GM23338 (cell line): Measurements from ENCODE around the gene CTXND2. TPM values are rescaled to one million over a fixed set of nuclear protein-coding genes. Genes with fewer than 3 reads are reported as not detected.

ENCODE experiments used
- ATAC-seq: fragments of 200-7000 bp; cut with Tn5 transposase; 3 replicates; pipeline ENCODE4 v1.9.1; 2020
- DNase-seq: peaks from one replicate; pipeline ENCODE4 v3.0.0-alpha.2; 2015; ENCODE audit warnings: low spot score
- H2AFZ ChIP-seq: fragments of 200-600 bp; sonication (generic); 2 replicates; pipeline ENCODE4 v1.8.0; 2016; ENCODE audit warnings: antibody characterized with exemption, mild to moderate bottlenecking, moderate library complexity
- H3F3A ChIP-seq: fragments of 200-600 bp; sonication (generic); replicated peaks from 2 replicates; pipeline ENCODE4 v1.8.0; 2017; ENCODE audit warnings: antibody characterized with exemption, mixed run types, low read depth
- H3K27ac ChIP-seq: fragments of 200-600 bp; sonication (generic); 2 replicates; pipeline ENCODE4 v1.6.1; 2016; ENCODE audit warnings: low read depth
- H3K27me3 ChIP-seq: fragments of 200-600 bp; sonication (generic); 2 replicates; pipeline ENCODE4 v1.8.0; 2016; ENCODE audit warnings: mild to moderate bottlenecking, mixed run types, moderate library complexity; ENCODE audit not compliant: insufficient read depth
- H3K36me3 ChIP-seq: fragments of 200-600 bp; sonication (generic); 2 replicates; pipeline ENCODE4 v1.8.0; 2016; ENCODE audit warnings: mild to moderate bottlenecking; ENCODE audit not compliant: insufficient read depth
- H3K4me1 ChIP-seq: fragments of 200-600 bp; sonication (generic); 2 replicates; pipeline ENCODE4 v1.8.0; 2016; ENCODE audit warnings: mild to moderate bottlenecking, moderate library complexity; ENCODE audit not compliant: insufficient read depth
- H3K4me2 ChIP-seq: fragments of 200-600 bp; sonication (generic); 2 replicates; pipeline ENCODE4 v1.7.1; 2017; ENCODE audit warnings: mixed run types
- H3K4me3 ChIP-seq: fragments of 200-600 bp; sonication (generic); 2 replicates; pipeline ENCODE4 v1.6.1; 2016; ENCODE audit warnings: mixed run types
- H3K79me2 ChIP-seq: fragments of 200-600 bp; sonication (generic); replicated peaks from 2 replicates; pipeline ENCODE4 v1.8.0; 2017; ENCODE audit warnings: mild to moderate bottlenecking; ENCODE audit not compliant: insufficient read depth
- H3K9me2 ChIP-seq: fragments of 200-600 bp; sonication (generic); 2 replicates; pipeline ENCODE4 v1.8.0; 2017; ENCODE audit not compliant: insufficient read depth
- H4K20me1 ChIP-seq: fragments of 200-600 bp; sonication (generic); replicated peaks from 2 replicates; pipeline ENCODE4 v1.8.0; 2017; ENCODE audit warnings: mild to moderate bottlenecking; ENCODE audit not compliant: insufficient read depth
- H3K27ac Mint-ChIP-seq: 2 replicates; pipeline ENCODE4 v1.8.0; 2020; ENCODE audit warnings: inconsistent platforms, mild to moderate bottlenecking, moderate library complexity, mixed read lengths
- H3K27me3 Mint-ChIP-seq: 3 replicates; pipeline ENCODE4 v1.8.0; 2022; ENCODE audit warnings: low read depth, mild to moderate bottlenecking, moderate library complexity, mixed read lengths, inconsistent platforms; ENCODE audit not compliant: insufficient read depth, poor library complexity
- H3K36me3 Mint-ChIP-seq: 3 replicates; pipeline ENCODE4 v1.8.0; 2021; ENCODE audit warnings: low read depth, mild to moderate bottlenecking, inconsistent platforms, moderate library complexity, mixed read lengths
- H3K4me1 Mint-ChIP-seq: 3 replicates; pipeline ENCODE4 v1.8.0; 2020; ENCODE audit warnings: mild to moderate bottlenecking, inconsistent platforms, mixed read lengths
- H3K4me3 Mint-ChIP-seq: 3 replicates; pipeline ENCODE4 v1.8.0; 2021; ENCODE audit warnings: moderate library complexity, mild to moderate bottlenecking, inconsistent platforms, mixed read lengths
- H3K9me3 Mint-ChIP-seq: 3 replicates; pipeline ENCODE4 v1.8.0; 2020; ENCODE audit warnings: moderate library complexity, mild to moderate bottlenecking, inconsistent platforms, mixed read lengths
- CREB1 ChIP-seq: fragments of 250-450 bp; sonication (Bioruptor Pico); IDR thresholded peaks from 2 replicates; pipeline ENCODE4 v1.5.0; 2020; ENCODE audit warnings: low read depth, mild to moderate bottlenecking, moderate library complexity
- CTCF ChIP-seq, 2 experiments: fragments of 200-600 bp in 1 of 2; sonication (generic) in 1 of 2; conservative IDR thresholded peaks; 2 replicates each; pipeline versions ENCODE4 v1.5.1 to v1.6.1; 2016 to 2017; ENCODE audit warnings: antibody characterized with exemption in 2 of 2, low read depth in 2 of 2, mild to moderate bottlenecking in 2 of 2, moderate library complexity in 1 of 2
- ETS1 ChIP-seq: IDR thresholded peaks from 2 replicates; pipeline ENCODE4 v1.6.1; 2016; ENCODE audit warnings: antibody characterized with exemption
- EZH2 ChIP-seq: fragments of 200-600 bp; sonication (generic); IDR thresholded peaks from one replicate; pipeline ENCODE4 v1.8.0; 2017; ENCODE audit warnings: antibody characterized with exemption, mild to moderate bottlenecking, low read depth; ENCODE audit not compliant: unreplicated experiment
- EZH2phosphoT487 ChIP-seq: fragments of 200-600 bp; sonication (generic); IDR thresholded peaks from one replicate; pipeline ENCODE4 v1.8.1; 2018; ENCODE audit warnings: antibody characterized with exemption; ENCODE audit not compliant: unreplicated experiment
- JUNB ChIP-seq: IDR thresholded peaks from one replicate; pipeline ENCODE4 v1.6.1; 2016; ENCODE audit warnings: antibody characterized with exemption; ENCODE audit not compliant: unreplicated experiment
- NANOG ChIP-seq: IDR thresholded peaks from 2 replicates; pipeline ENCODE4 v1.6.1; 2016; ENCODE audit warnings: antibody characterized with exemption, borderline replicate concordance
- POLR2AphosphoS5 ChIP-seq: IDR thresholded peaks from 2 replicates; pipeline ENCODE4 v1.6.1; 2016; ENCODE audit warnings: antibody characterized with exemption, low read depth
- REST ChIP-seq: IDR thresholded peaks from one replicate; pipeline ENCODE4 v1.6.1; 2018; ENCODE audit warnings: antibody characterized with exemption; ENCODE audit not compliant: unreplicated experiment
- STAT1 ChIP-seq: IDR thresholded peaks from one replicate; pipeline ENCODE4 v1.6.1; 2016; ENCODE audit warnings: antibody characterized with exemption; ENCODE audit not compliant: unreplicated experiment
- ZNF114 ChIP-seq: fragments of 250-450 bp; sonication (Bioruptor Pico); IDR thresholded peaks from 2 replicates; pipeline ENCODE4 v1.5.0; 2020; ENCODE audit warnings: mild to moderate bottlenecking, moderate library complexity
- ZNF331 ChIP-seq: fragments of 250-450 bp; sonication (Bioruptor Pico); IDR thresholded peaks from 2 replicates; pipeline ENCODE4 v1.5.0; 2020; ENCODE audit warnings: low read depth, mild to moderate bottlenecking, moderate library complexity
- ZNF462 ChIP-seq: fragments of 250-450 bp; sonication (Bioruptor Pico); IDR thresholded peaks from 2 replicates; pipeline ENCODE4 v1.5.0; 2020; ENCODE audit warnings: mild to moderate bottlenecking, moderate library complexity
- polyA plus RNA-seq: library from polyadenylated mRNA; unstranded; fragments of >200 nt; fragmentation: Nextera tagmentation; extraction: Ambion mirVana; gene quantifications from 2 replicates; pipeline ENCODE4 v1.2.1, GENCODE V29; 2016
- total RNA-seq: library from RNA; depleted of rRNA; stranded (reverse); fragments of >200 nt; shearing (Covaris generic); gene quantifications from 2 replicates; pipeline ENCODE4 v1.2.3, GENCODE V29; 2014

CTXND2 gene
- total and polyA plus RNA-seq, 2 experiments from 2014 or later, result not detected

GRCh38 chr1:150954708-150955107 lies 67.8 kb downstream of the CTXND2 start:
- Mint-ChIP-seq H3K9me3 (no peaks in the 10 kb centered on the region), H3K27me3 (no peaks in the 10 kb centered on the region), H3K4me1 (no peaks in the 10 kb centered on the region), H3K27ac (no peak overlapping the region), H3K36me3 (peaks cover 83% of the 10 kb centered on the region), H3K4me3 (no peak overlapping the region)
- Histone ChIP-seq H3K27ac (no peak overlapping the region), H3K4me2 (no peak overlapping the region), H3K27me3 (no peaks in the 10 kb centered on the region), H3F3A (no peaks in the 10 kb centered on the region), H3K4me1 (no peaks in the 10 kb centered on the region), H3K79me2 (no peaks in the 10 kb centered on the region), H3K36me3 (peaks cover 61% of the 10 kb centered on the region), H3K9me2 (no peaks in the 10 kb centered on the region), H3K4me3 (no peak overlapping the region), H2AFZ (no peak overlapping the region), H4K20me1 (no peaks in the 10 kb centered on the region; the same call in 1 of the 2 replicates)
- TF ChIP-seq POLR2AphosphoS5, result no peak
- TF ChIP-seq STAT1, result no peak
- no peak for TF ChIP-seq CTCF (conservative IDR thresholded peaks at IDR 0.05; ENCODE audit: low read depth in 2 of 2)
- TF ChIP-seq ETS1, result no peak
- no peak for TF ChIP-seq JUNB
- no peak for TF ChIP-seq ZNF331 (CRISPR knock-in tag)
- TF ChIP-seq EZH2phosphoT487, result no peak
- no peak for TF ChIP-seq EZH2
- TF ChIP-seq NANOG, result no peak
- no peak for TF ChIP-seq CREB1 (CRISPR knock-in tag)
- no peak for TF ChIP-seq ZNF114 (CRISPR knock-in tag)
- TF ChIP-seq REST, result no peak
- TF ChIP-seq ZNF462 (CRISPR knock-in tag), result no peak
- ATAC-seq (no peak), DNase-seq (no peak)
